Measurements from ENCODE around the gene MCEMP1. TPM values are rescaled to one million over a fixed set of nuclear protein-coding genes. Genes with fewer than 3 reads are reported as not detected.

The MCEMP1 gene
- total and polyA plus RNA-seq, 2 of the 13 experiments (the other 11 are each of a cell fraction or from before 2014, with no cell fraction given): not detected

- no peaks in the 10 kb centered on the region; a peak in 1 of 5 replicates for H3K27me3 ChIP-seq (ENCODE audit: control insufficient read depth in 1 of 2, insufficient read depth in 2 of 2, low read length in 2 of 2)
- no peak overlapping the region for H3K4me3 ChIP-seq (replicated peaks in 1 of 3; ENCODE audit: insufficient read depth in 1 of 3, low read depth in 2 of 3, low read length in 3 of 3)
- H4K20me1 ChIP-seq (ENCODE audit: insufficient read depth, low read length): no peaks in the 10 kb centered on the region
- ChIA-PET CTCF (ENCODE audit: low intra/inter-chr PET ratio, low total read pairs) (no interaction called here), POLR2A (no interaction called here)
- DNase-seq (ENCODE audit: low spot score) (no peak), FAIRE-seq (no peak), ATAC-seq (no peak)
- H3K79me2 ChIP-seq (ENCODE audit: insufficient read depth, low read length): no peaks in the 10 kb centered on the region
- 51% methylated on average over 8 of the region's 8 CpGs for WGBS (ENCODE audit: low lambda C conversion rate)
- BruUV-seq (replicated peaks): no TSS peak
- H3K9me3 ChIP-seq (ENCODE audit: low read length): no peaks in the 10 kb centered on the region
- H3K27ac ChIP-seq (ENCODE audit: extremely low read length, insufficient read depth, low read length): no peak overlapping the region
- H3K4me1 ChIP-seq (ENCODE audit: insufficient read depth, low read length): peaks cover 21% of the 10 kb centered on the region
- H3K36me3 ChIP-seq (replicated peaks in 1 of 2; ENCODE audit: control insufficient read depth in 1 of 2, insufficient read depth in 2 of 2, low read length in 2 of 2): no peaks in the 10 kb centered on the region
- no peak overlapping the region for H3K4me2 ChIP-seq (ENCODE audit: low read depth, low read length)
- in situ Hi-C loops (cut with HindIII; ENCODE audit: extremely low pct_ligation_motif_present, low pct_unique_long_range_greater_than_20kb): no loop called here
- H3K9ac ChIP-seq (ENCODE audit: insufficient read depth, low read depth, low read length): no peak overlapping the region
- intact Hi-C loops (cut with micrococcal nuclease; ENCODE audit: unreplicated experiment): no loop called here
- no peak overlapping the region for H2AFZ ChIP-seq (ENCODE audit: low read length)
- TF ChIP-seq THAP9 (CRISPR knock-in tag; IDR thresholded peaks at IDR 0.05; ENCODE audit: borderline replicate concordance): no peak
- TF ChIP-seq ZNF574 (CRISPR knock-in tag; IDR thresholded peaks at IDR 0.05): no peak
- no peak for TF ChIP-seq ARHGAP35 (CRISPR knock-in tag; IDR thresholded peaks at IDR 0.05; ENCODE audit: borderline replicate concordance)
- TF ChIP-seq FOSL2 (CRISPR knock-in tag; IDR thresholded peaks at IDR 0.05): no peak
- no peak for TF ChIP-seq BCL3 (CRISPR knock-in tag; IDR thresholded peaks at IDR 0.05)
- TF ChIP-seq ZC3H13 (CRISPR knock-in tag; IDR thresholded peaks at IDR 0.05): no peak
- no peak for TF ChIP-seq RXRB (CRISPR knock-in tag; IDR thresholded peaks at IDR 0.05; ENCODE audit: borderline replicate concordance)
- no peak for TF ChIP-seq YEATS2 (CRISPR knock-in tag; IDR thresholded peaks at IDR 0.05; ENCODE audit: borderline replicate concordance)
- TF ChIP-seq ZNF501 (CRISPR knock-in tag; IDR thresholded peaks at IDR 0.05): no peak
- no peak for TF ChIP-seq LBX2 (CRISPR knock-in tag; IDR thresholded peaks at IDR 0.05; ENCODE audit: borderline replicate concordance)
- TF ChIP-seq NR2F6 (IDR thresholded peaks at IDR 0.05): no peak
- TF ChIP-seq NR2F6 (CRISPR knock-in tag; IDR thresholded peaks at IDR 0.05): no peak
Measured at GRCh38 chr19:7655581-7655980, 21.3 kb upstream of the MCEMP1 start.

Data from HepG2 (cell line).